ENCODE data around the gene UBE2G1. TPM values are rescaled to one million over a fixed set of nuclear protein-coding genes. Genes with fewer than 3 reads are reported as not detected.

The UBE2G1 gene
- total RNA-seq, 1 experiment from 2014 or later, result 80.6 TPM

DNA sequence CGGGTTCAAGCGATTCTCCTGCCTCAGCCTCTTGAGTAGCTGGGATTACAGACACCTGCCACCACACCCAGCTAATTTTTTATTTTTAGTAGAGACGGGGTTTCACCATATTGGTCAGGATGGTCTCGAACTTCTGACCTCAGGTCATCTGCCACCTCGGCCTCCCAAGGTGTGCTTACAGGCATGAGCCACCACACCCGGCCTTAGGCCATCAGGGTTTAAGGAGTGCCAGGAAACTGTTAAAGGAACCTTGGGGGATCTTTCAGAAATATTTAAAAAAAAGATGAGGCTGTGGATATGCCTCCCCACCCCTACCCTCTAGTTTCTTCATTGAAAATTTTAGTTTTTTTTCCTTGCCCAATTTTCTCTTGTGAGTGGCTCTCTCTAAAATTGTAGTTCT lies 31.4 kb upstream of the UBE2G1 start (continued):
- TF ChIP-seq, protein P1, sequence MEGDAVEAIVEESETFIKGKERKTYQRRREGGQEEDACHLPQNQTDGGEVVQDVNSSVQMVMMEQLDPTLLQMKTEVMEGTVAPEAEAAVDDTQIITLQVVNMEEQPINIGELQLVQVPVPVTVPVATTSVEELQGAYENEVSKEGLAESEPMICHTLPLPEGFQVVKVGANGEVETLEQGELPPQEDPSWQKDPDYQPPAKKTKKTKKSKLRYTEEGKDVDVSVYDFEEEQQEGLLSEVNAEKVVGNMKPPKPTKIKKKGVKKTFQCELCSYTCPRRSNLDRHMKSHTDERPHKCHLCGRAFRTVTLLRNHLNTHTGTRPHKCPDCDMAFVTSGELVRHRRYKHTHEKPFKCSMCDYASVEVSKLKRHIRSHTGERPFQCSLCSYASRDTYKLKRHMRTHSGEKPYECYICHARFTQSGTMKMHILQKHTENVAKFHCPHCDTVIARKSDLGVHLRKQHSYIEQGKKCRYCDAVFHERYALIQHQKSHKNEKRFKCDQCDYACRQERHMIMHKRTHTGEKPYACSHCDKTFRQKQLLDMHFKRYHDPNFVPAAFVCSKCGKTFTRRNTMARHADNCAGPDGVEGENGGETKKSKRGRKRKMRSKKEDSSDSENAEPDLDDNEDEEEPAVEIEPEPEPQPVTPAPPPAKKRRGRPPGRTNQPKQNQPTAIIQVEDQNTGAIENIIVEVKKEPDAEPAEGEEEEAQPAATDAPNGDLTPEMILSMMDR (IDR thresholded peaks at IDR 0.05 in 2 of 3, conservative IDR thresholded peaks at IDR 0.05 in 1 of 3; ENCODE audit: borderline replicate concordance in 1 of 3, insufficient read depth in 1 of 3, low read depth in 2 of 3, low read length in 2 of 3), result no peak
- TF ChIP-seq ELF1 (IDR thresholded peaks at IDR 0.05; ENCODE audit: borderline replicate concordance, low read depth), result no peak
- TF ChIP-seq FOSL1 (IDR thresholded peaks at IDR 0.05; ENCODE audit: low read depth), result no peak
- no peak for TF ChIP-seq POLR2AphosphoS5 (IDR thresholded peaks at IDR 0.05; ENCODE audit: low read depth, low read length)
- TF ChIP-seq POLR2A (IDR thresholded peaks at IDR 0.05; ENCODE audit: borderline replicate concordance, extremely low read depth, insufficient read depth, insufficient read length), result no peak
- TF ChIP-seq EZH2 (IDR thresholded peaks at IDR 0.05), result no peak

DNA sequence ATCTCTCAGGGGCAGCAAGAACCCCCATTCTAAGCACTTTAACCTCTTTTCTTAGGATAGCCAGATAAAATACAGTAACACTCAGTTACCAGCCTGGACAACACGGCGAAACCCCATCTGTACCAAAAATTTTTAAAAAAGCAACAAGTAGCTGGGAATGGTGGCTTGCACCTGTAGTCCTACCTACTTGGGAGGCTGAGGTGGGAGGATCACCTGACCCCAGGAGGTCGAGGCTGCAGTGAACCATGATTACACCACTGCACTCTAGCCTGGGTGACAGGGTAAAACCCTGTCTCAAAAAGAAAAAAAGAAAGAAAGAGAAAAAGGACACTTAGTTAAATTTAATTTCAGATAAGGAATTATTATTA lies 28.6 kb upstream of the UBE2G1 start:
- Histone ChIP-seq H3K4me1 (ENCODE audit: control insufficient read depth in 1 of 2, insufficient read depth in 2 of 2, low read length in 2 of 2) (peaks cover 14 to 24% of the 10 kb centered on the region in 2 experiments), H3K4me2 (ENCODE audit: low read length) (no peak overlapping the region), H3K4me3 (replicated peaks in 1 of 2; ENCODE audit: low read depth in 1 of 2, low read length in 2 of 2) (no peak overlapping the region), H3K9me2 (ENCODE audit: insufficient read depth) (no peaks in the 10 kb centered on the region), H3K27ac (ENCODE audit: low read depth, low read length) (no peak overlapping the region), H3K27me3 (ENCODE audit: insufficient read depth, low read length) (no peaks in the 10 kb centered on the region), H3K9me3 (ENCODE audit: control insufficient read depth in 1 of 2, insufficient read depth in 1 of 2, low read depth in 1 of 2, low read length in 2 of 2) (no peaks in the 10 kb centered on the region), H3K9ac (ENCODE audit: low read length) (no peak overlapping the region), H3K36me3 (ENCODE audit: control insufficient read depth in 1 of 2, insufficient read depth in 2 of 2, low read length in 2 of 2) (no peaks in the 10 kb centered on the region), H3K79me2 (ENCODE audit: insufficient read depth, low read length) (no peaks in the 10 kb centered on the region), H4K20me1 (ENCODE audit: insufficient read depth) (no peaks in the 10 kb centered on the region), H2AFZ (ENCODE audit: low read depth, low read length, poor library complexity, severe bottlenecking) (no peak overlapping the region)
- no peak for ATAC-seq
- no peak for TF ChIP-seq SIN3A (IDR thresholded peaks at IDR 0.05; ENCODE audit: low read depth)
- no peak for TF ChIP-seq YY1 (IDR thresholded peaks at IDR 0.05; ENCODE audit: extremely low read depth, insufficient replicate concordance, low read depth, low read length)
- TF ChIP-seq FOSL1 (IDR thresholded peaks at IDR 0.05; ENCODE audit: low read depth), result no peak
- TF ChIP-seq SRF (IDR thresholded peaks at IDR 0.05; ENCODE audit: low read depth), result no peak
- TF ChIP-seq, protein P2, sequence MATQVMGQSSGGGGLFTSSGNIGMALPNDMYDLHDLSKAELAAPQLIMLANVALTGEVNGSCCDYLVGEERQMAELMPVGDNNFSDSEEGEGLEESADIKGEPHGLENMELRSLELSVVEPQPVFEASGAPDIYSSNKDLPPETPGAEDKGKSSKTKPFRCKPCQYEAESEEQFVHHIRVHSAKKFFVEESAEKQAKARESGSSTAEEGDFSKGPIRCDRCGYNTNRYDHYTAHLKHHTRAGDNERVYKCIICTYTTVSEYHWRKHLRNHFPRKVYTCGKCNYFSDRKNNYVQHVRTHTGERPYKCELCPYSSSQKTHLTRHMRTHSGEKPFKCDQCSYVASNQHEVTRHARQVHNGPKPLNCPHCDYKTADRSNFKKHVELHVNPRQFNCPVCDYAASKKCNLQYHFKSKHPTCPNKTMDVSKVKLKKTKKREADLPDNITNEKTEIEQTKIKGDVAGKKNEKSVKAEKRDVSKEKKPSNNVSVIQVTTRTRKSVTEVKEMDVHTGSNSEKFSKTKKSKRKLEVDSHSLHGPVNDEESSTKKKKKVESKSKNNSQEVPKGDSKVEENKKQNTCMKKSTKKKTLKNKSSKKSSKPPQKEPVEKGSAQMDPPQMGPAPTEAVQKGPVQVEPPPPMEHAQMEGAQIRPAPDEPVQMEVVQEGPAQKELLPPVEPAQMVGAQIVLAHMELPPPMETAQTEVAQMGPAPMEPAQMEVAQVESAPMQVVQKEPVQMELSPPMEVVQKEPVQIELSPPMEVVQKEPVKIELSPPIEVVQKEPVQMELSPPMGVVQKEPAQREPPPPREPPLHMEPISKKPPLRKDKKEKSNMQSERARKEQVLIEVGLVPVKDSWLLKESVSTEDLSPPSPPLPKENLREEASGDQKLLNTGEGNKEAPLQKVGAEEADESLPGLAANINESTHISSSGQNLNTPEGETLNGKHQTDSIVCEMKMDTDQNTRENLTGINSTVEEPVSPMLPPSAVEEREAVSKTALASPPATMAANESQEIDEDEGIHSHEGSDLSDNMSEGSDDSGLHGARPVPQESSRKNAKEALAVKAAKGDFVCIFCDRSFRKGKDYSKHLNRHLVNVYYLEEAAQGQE (IDR thresholded peaks at IDR 0.05; ENCODE audit: low read depth), result no peak
- TF ChIP-seq SP1 (IDR thresholded peaks at IDR 0.05; ENCODE audit: low read depth), result no peak
- TF ChIP-seq POLR2AphosphoS5 (IDR thresholded peaks at IDR 0.05; ENCODE audit: low read depth, low read length), result no peak
- TF ChIP-seq, protein P3, sequence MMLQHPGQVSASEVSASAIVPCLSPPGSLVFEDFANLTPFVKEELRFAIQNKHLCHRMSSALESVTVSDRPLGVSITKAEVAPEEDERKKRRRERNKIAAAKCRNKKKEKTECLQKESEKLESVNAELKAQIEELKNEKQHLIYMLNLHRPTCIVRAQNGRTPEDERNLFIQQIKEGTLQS (IDR thresholded peaks at IDR 0.05), result no peak
- TF ChIP-seq, protein P4, sequence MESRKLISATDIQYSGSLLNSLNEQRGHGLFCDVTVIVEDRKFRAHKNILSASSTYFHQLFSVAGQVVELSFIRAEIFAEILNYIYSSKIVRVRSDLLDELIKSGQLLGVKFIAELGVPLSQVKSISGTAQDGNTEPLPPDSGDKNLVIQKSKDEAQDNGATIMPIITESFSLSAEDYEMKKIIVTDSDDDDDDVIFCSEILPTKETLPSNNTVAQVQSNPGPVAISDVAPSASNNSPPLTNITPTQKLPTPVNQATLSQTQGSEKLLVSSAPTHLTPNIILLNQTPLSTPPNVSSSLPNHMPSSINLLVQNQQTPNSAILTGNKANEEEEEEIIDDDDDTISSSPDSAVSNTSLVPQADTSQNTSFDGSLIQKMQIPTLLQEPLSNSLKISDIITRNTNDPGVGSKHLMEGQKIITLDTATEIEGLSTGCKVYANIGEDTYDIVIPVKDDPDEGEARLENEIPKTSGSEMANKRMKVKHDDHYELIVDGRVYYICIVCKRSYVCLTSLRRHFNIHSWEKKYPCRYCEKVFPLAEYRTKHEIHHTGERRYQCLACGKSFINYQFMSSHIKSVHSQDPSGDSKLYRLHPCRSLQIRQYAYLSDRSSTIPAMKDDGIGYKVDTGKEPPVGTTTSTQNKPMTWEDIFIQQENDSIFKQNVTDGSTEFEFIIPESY (IDR thresholded peaks at IDR 0.05; ENCODE audit: extremely low read depth, insufficient replicate concordance, low read length), result no peak
- TF ChIP-seq CEBPB (IDR thresholded peaks at IDR 0.05; ENCODE audit: low read depth), result no peak
- TF ChIP-seq TCF7L2 (IDR thresholded peaks at IDR 0.05; ENCODE audit: borderline replicate concordance, extremely low read depth, insufficient read depth, insufficient read length), result no peak
- intact Hi-C loops (cut with micrococcal nuclease), result no loop called here
- CTCF ChIA-PET, result no interaction called here
- no peak for DNase-seq (ENCODE audit: low read depth, low spot score)
- no TSS peak for BruUV-seq (replicated peaks)
- RAD21 ChIA-PET (ENCODE audit: low non-redundant PET in 1 of 2, low total read pairs in 2 of 2, uncharacterized antibody in 2 of 2, unreplicated experiment in 2 of 2), result no interaction called here
- POLR2A ChIA-PET, result no interaction called here

All from HCT116 (cell line).